Thyroid gland (tissue), 4 donors: ENCODE results near the gene NT5C3B. TPM values are rescaled to one million over a fixed set of nuclear protein-coding genes. Genes with fewer than 3 reads are reported as not detected.

Experiments
- DNase-seq, 2 donors: peaks; one replicate each; pipeline ENCODE4 v3.0.0-alpha.2; 2019
- H3K27ac ChIP-seq, 3 donors: fragments of 200-600 bp; sonication (generic); 1 replicate in 2 of 3; 2 replicates in 1 of 3; pipeline ENCODE4 v1.5.1; 2016 to 2019; ENCODE audit warnings: mild to moderate bottlenecking in 1 of 3, moderate library complexity in 1 of 3
- H3K27me3 ChIP-seq: fragments of 200-600 bp; sonication (generic); one replicate; pipeline ENCODE4 v1.5.1; 2019
- H3K36me3 ChIP-seq, 2 donors: fragments of 200-600 bp; sonication (generic); one replicate each; pipeline ENCODE4 v1.5.1; 2016 to 2019
- H3K4me1 ChIP-seq, 2 donors: fragments of 200-600 bp; sonication (generic); one replicate each; pipeline ENCODE4 v1.5.1; 2017 to 2019
- H3K4me3 ChIP-seq, 3 donors: fragments of 200-600 bp; sonication (generic); replicated peaks in 1 of 3; 1 replicate in 2 of 3; 2 replicates in 1 of 3; pipeline ENCODE4 v1.5.1; 2016; ENCODE audit warnings: mild to moderate bottlenecking in 1 of 3
- H3K9me3 ChIP-seq: fragments of 200-600 bp; sonication (generic); one replicate; pipeline ENCODE4 v1.5.1; 2017
- CTCF ChIP-seq, 6 experiments: fragments of 200-600 bp in 3 of 6; fragments of 450-650 bp in 3 of 6; sonication (generic) in 3 of 6; IDR thresholded peaks; one replicate each; pipeline ENCODE4 v1.5.1; 2016 to 2019; ENCODE audit warnings: antibody characterized with exemption in 6 of 6, mild to moderate bottlenecking in 2 of 6, inconsistent platforms in 1 of 6, moderate library complexity in 1 of 6
- POLR2A ChIP-seq, 2 donors: fragments of 450-650 bp; IDR thresholded peaks; one replicate each; pipeline ENCODE4 v1.6.1; 2017; ENCODE audit warnings: antibody characterized with exemption in 2 of 2, mild to moderate bottlenecking in 2 of 2, moderate library complexity in 1 of 2
- WGBS, 2 donors: methylation state at CpG; one replicate each; pipeline ENCODE4 v1.1.5; 2017; 5-methylcytosine and 5-hydroxymethylcytosine counted together
- intact Hi-C: fragments of 100-400 bp; cut with DNase I; formaldehyde crosslinking; loops from one replicate; pipeline ENCODE4 v1.15.1; 2023
- total RNA-seq, 4 donors: library from RNA; depleted of rRNA; stranded (reverse); fragments of >200 nt; gene quantifications; one replicate each; pipeline ENCODE4 v1.2.3, GENCODE V29; 2016

The NT5C3B gene
- total RNA-seq, 4 donors from 2014 or later: 97.3 to 132 (median 110) TPM

DNA sequence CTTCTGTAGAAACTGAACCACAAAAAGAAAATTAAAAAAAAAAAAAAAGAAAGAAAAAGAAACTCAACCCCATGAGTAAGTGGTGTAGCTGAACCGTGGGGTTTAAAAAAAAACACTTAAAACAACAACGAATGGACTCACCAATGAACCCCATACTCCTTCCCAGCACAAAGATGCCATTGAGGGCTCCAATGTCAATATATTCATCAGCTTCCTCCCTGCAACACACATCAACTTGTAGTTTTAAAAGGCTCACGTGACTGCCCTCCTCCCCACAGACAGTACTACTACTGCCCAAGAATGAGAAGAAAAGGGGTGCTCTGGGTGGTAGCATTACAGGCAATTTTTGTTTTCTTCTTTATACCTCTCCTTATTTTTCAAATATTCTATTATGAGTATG, 32.5 kb upstream of the NT5C3B start:
- Histone ChIP-seq H3K27ac (peak overlapping the region; percentile 26 to 66 (median 44)), H3K27me3 (no peaks in the 10 kb centered on the region), H3K9me3 (no peaks in the 10 kb centered on the region), H3K4me1 (peaks cover 8 to 12% of the 10 kb centered on the region in 2 donors), H3K36me3 (peaks cover 7 to 15% of the 10 kb centered on the region in 2 donors), H3K4me3 (no peak overlapping the region)
- WGBS, 2 donors: 55 to 58% methylated on average over 3 of the region's 3 CpGs
- no peak for DNase-seq
- TF ChIP-seq POLR2A (IDR thresholded peaks at IDR 0.05) (no peak), CTCF (IDR thresholded peaks at IDR 0.05) (no peak)
- intact Hi-C loops: no loop called here

DNA sequence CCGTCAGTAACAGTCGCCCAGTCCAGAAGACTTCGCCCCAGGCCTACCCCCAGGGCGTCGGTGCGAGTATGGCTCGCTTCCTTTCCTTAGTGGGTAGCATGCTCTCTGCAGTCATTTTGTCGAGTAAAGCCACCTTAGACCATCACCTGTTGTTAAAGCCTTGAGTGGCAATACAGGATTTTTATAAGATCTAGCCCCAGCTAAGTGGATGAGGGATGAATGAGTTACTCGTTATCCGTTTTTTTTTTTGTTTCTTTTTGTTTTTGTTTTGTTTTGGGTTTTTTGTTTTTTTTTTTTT, 29.5 kb upstream of the NT5C3B start:
- no peaks in the 10 kb centered on the region for H3K27me3 ChIP-seq
- H3K4me1 ChIP-seq: peaks cover 20 to 38% of the 10 kb centered on the region in 2 donors
- no peak for TF ChIP-seq CTCF (IDR thresholded peaks at IDR 0.05)
- peak in 1 of 2 donors; percentile 3 for TF ChIP-seq POLR2A (IDR thresholded peaks at IDR 0.05)
- H3K4me3 ChIP-seq: no peak overlapping the region
- H3K9me3 ChIP-seq: no peaks in the 10 kb centered on the region
- WGBS, 2 donors: 0 to 2% methylated on average over 8 to 10 of the region's 10 CpGs
- peaks cover 0 to 7% of the 10 kb centered on the region in 2 donors for H3K36me3 ChIP-seq
- intact Hi-C loops: no loop called here
- peak overlapping the region in 2 of 3 donors; percentile 88 for H3K27ac ChIP-seq
- no peak for DNase-seq

DNA sequence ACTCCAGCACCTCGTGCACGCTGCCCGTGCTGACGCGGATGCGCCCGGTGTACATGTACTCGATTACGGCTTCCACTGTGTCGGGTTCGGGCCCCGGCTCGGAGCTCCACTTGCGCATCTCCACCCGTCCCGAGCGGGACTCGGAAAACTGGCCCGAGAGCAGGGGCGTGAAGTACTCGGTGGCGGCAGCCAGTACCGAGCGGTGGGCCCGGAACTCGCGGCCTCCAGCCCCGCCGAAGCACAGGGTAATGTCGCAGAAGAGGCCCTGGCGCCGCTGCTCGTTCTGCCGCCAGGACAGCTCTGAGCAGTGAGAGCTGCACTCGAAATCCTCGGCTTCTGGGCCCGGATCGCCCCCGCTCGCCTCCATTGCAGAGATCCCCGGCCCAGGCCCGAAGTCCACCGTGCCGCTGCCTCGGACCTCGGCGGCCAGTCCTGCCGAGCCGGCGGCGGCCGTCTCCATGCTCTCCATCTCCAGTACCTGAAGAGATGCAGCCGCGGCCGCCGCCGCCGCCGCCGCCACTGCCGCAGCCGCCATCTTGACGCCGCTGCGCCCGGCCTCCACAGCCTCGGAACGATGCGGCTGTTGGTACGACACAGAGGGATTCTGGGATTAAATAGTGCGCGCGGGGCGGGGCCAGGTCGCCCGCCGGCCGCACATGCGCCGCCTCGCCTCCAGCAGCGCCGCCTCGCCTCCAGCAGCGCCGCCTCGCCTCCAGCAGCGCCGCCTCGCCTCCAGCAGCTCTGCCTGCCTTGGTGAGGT, 29.0 kb upstream of the NT5C3B start, which contains the start of gene KLHL11:
Gene KLHL11, minus strand, starts transcription at position 588 of the 760 bp plus-strand sequence. Its CDS starts 53 bp downstream, at position 535.
- TF ChIP-seq POLR2A (IDR thresholded peaks at IDR 0.05) (peak; percentile 62 to 94), CTCF (IDR thresholded peaks at IDR 0.05) (no peak)
- Histone ChIP-seq H3K4me1 (peaks cover 20 to 42% of the 10 kb centered on the region in 2 donors), H3K27ac (peak within 1 kb of the TSS; percentile 80 to 88 (median 88)), H3K4me3 (peak within 1 kb of the TSS; percentile 79 to 92 (median 84)), H3K36me3 (peaks cover 0 to 7% of the 10 kb centered on the region in 2 donors), H3K27me3 (no peaks in the 10 kb centered on the region), H3K9me3 (no peaks in the 10 kb centered on the region)
- intact Hi-C loops: no loop called here
- peak; percentile 90 for DNase-seq
- 0% methylated on average over 31 to 34 of the region's 90 CpGs for WGBS, 2 donors

GRCh38 chr17:41864498-41864835, 28.4 kb upstream of the NT5C3B start:
- Histone ChIP-seq H3K9me3 (no peaks in the 10 kb centered on the region), H3K36me3 (peaks cover 0 to 7% of the 10 kb centered on the region in 2 donors), H3K4me3 (peak overlapping the region; percentile 79 to 92 (median 84)), H3K27me3 (no peaks in the 10 kb centered on the region), H3K27ac (peak overlapping the region in 2 of 3 donors; percentile 88), H3K4me1 (peaks cover 20 to 45% of the 10 kb centered on the region in 2 donors)
- TF ChIP-seq POLR2A (IDR thresholded peaks at IDR 0.05): no peak
- WGBS, 2 donors: 1 to 2% methylated on average over 12 to 25 of the region's 25 CpGs
- intact Hi-C loops: no loop called here
- no peak for DNase-seq

GRCh38 chr17:41863074-41863848, 27.2 kb upstream of the NT5C3B start:
- peaks cover 0 to 7% of the 10 kb centered on the region in 2 donors for H3K36me3 ChIP-seq
- DNase-seq: no peak
- no peaks in the 10 kb centered on the region for H3K27me3 ChIP-seq
- no peaks in the 10 kb centered on the region for H3K9me3 ChIP-seq
- 67 to 69% methylated on average over 18 of the region's 18 CpGs for WGBS, 2 donors
- H3K4me3 ChIP-seq: peak overlapping the region in 1 of 3 donors; percentile 84
- no peak overlapping the region for H3K27ac ChIP-seq
- TF ChIP-seq CTCF (IDR thresholded peaks at IDR 0.05) (no peak), POLR2A (IDR thresholded peaks at IDR 0.05) (no peak)
- H3K4me1 ChIP-seq: peaks cover 20 to 41% of the 10 kb centered on the region in 2 donors
- intact Hi-C loops: no loop called here
